NCI-H446 treated with DMSO at 0.1 percent for 48 hours (cell line): ENCODE data around the gene ZNF469.

Experiments
- DNase-seq: peaks from one replicate; lab custom pipeline; 2025; lab: John Stamatoyannopoulos, UW

ZNF469 gene

GRCh38 chr16:88382491-88383400, at the start of gene ZNF469:
Gene ZNF469, plus strand, starts transcription at chr16:88382959. Its CDS starts 44,512 bp downstream, at chr16:88427471.
- no peak for DNase-seq

- DNase-seq = no peak
These were observed 48.6 kb upstream of the ZNF469 start for GRCh38 chr16:88333848-88334777.

GRCh38 chr16:88334778-88335720, 47.7 kb upstream of the ZNF469 start:
- DNase-seq = no peak

- no peak for DNase-seq
These were observed 45.7 kb upstream of the ZNF469 start for GRCh38 chr16:88337021-88337420.

GRCh38 chr16:88337538-88337937, 45.2 kb upstream of the ZNF469 start:
- DNase-seq = no peak

- no peak for DNase-seq
These were observed 44.6 kb upstream of the ZNF469 start for GRCh38 chr16:88338111-88338510.

GRCh38 chr16:88338896-88339295, 43.9 kb upstream of the ZNF469 start:
- no peak for DNase-seq

- DNase-seq = no peak
These were observed 42.6 kb upstream of the ZNF469 start for GRCh38 chr16:88339930-88340754.

- DNase-seq = no peak
These were observed 42.0 kb upstream of the ZNF469 start for GRCh38 chr16:88340755-88341150.

GRCh38 chr16:88341551-88342290, 41.0 kb upstream of the ZNF469 start:
- DNase-seq = no peak

- DNase-seq = no peak
These were observed 40.3 kb upstream of the ZNF469 start for GRCh38 chr16:88342491-88342890.

- DNase-seq = no peak
These were observed 39.4 kb upstream of the ZNF469 start for GRCh38 chr16:88343271-88343791.

GRCh38 chr16:88344411-88345030, 38.2 kb upstream of the ZNF469 start:
- DNase-seq = no peak

- no peak for DNase-seq
These were observed 37.6 kb upstream of the ZNF469 start for GRCh38 chr16:88345031-88345720.

- DNase-seq = no peak
These were observed 36.8 kb upstream of the ZNF469 start for GRCh38 chr16:88345721-88346560.

- DNase-seq = no peak
These were observed 35.9 kb upstream of the ZNF469 start for GRCh38 chr16:88346680-88347505.
